ENCODE results near the gene CD34.

DNA sequence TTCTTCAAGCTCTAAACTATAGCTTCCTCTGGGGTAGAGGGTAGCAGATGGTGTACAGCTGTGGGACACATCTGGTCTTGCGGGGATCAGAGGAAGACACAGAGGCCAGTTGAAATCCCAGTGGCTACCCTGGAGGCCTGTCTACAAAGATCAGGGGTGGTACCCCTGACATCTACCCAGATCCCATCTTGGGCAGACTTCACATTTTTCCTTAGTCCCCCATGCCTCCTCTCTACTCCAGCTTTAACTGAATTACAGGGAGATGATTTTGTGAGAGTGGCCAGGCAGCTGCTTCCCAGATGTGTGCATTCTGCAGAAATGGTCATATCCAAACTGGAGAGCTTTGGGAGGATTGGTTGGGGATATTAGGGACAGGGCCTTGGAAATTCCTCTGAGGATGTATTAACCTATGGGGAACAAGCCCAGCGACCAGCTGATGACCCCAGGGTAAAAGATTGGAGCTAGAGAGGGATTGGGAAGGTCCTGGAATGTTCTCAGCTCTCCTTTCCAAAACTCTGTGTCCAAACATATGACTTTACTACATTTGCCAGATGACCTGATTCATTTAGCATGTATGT lies 9.6 kb upstream of the CD34 start:
- TF ChIP-seq CTCF (IDR thresholded peaks at IDR 0.05) (no peak), POLR2AphosphoS5 (IDR thresholded peaks at IDR 0.05) (peak in 1 of 3 donors; percentile 30)
